ENCODE results near the gene GSAP. TPM values are rescaled to one million over a fixed set of nuclear protein-coding genes. Genes with fewer than 3 reads are reported as not detected.

Gene GSAP
- total RNA-seq, 1 donor: 3.5 TPM

DNA sequence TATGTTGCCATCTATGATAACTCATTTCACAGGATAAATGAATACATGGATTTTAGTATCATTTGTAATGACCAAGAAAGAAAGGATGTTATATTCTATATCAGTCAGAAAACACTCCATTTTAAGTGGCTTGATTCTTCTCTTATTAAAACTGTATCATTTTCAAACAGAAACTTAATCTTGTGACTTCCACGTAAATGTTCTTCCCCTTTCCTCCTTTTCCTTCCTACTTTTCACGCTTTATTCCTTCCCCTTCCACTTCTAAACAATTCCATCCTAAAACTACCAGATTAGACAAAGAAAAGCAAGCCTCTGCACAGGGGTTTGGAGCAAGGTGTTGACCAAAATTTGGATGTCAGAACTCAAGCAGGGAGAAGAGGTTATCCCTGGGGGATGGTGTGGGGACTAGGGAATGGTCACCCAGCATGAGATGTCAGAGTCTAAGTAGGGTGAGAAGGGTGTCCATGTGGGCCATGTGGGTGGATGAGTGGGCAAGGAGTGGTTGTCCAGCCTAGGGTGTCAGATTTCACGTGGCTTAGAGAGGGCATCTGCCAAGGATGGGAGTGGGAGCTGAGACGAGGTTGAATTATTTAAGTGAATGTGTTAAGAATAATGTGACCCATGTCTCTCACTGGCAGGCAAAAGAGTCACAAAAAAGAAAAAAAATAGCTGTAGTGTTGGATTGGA is 5.0 kb upstream of the GSAP start:
- TF ChIP-seq, protein P1, sequence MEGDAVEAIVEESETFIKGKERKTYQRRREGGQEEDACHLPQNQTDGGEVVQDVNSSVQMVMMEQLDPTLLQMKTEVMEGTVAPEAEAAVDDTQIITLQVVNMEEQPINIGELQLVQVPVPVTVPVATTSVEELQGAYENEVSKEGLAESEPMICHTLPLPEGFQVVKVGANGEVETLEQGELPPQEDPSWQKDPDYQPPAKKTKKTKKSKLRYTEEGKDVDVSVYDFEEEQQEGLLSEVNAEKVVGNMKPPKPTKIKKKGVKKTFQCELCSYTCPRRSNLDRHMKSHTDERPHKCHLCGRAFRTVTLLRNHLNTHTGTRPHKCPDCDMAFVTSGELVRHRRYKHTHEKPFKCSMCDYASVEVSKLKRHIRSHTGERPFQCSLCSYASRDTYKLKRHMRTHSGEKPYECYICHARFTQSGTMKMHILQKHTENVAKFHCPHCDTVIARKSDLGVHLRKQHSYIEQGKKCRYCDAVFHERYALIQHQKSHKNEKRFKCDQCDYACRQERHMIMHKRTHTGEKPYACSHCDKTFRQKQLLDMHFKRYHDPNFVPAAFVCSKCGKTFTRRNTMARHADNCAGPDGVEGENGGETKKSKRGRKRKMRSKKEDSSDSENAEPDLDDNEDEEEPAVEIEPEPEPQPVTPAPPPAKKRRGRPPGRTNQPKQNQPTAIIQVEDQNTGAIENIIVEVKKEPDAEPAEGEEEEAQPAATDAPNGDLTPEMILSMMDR (IDR thresholded peaks at IDR 0.05; ENCODE audit: insufficient read depth, low read length): no peak
- no peak overlapping the region for H3K4me3 ChIP-seq (ENCODE audit: low read depth, low read length)
- no peak for DNase-seq (ENCODE audit: low read depth)

GRCh38 chr7:77420438-77420837 is 4.3 kb upstream of the GSAP start:
- H3K4me3 ChIP-seq (ENCODE audit: low read depth, low read length): no peak overlapping the region
- no peak for DNase-seq (ENCODE audit: low read depth)
- TF ChIP-seq, protein P1 (IDR thresholded peaks at IDR 0.05; ENCODE audit: insufficient read depth, low read length): no peak

DNA sequence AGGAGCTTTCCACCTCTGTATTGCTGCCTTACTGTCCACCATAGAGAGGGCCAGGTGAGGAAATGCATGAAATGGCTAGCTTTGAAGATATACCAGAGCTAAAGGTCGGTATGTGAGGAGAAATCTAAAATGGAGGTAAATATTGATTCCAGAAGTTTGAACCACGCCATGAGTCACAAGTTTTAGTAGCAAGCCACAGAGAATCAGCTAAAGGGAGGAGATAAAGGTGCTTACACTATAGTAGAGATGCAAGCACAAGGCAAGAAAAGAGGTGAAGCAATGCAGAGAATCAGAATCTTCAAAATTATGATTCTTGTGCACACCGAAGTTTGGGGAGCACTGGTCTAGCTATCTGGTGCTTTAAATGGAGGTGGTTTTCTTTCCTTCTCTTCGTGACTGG is 3.0 kb upstream of the GSAP start:
- no peak for DNase-seq (ENCODE audit: low read depth)
- TF ChIP-seq, protein P1 (IDR thresholded peaks at IDR 0.05; ENCODE audit: insufficient read depth, low read length): no peak
- no peak overlapping the region for H3K4me3 ChIP-seq (ENCODE audit: low read depth, low read length)

- TF ChIP-seq, protein P1 (IDR thresholded peaks at IDR 0.05; ENCODE audit: insufficient read depth, low read length): no peak
- no peak for DNase-seq (ENCODE audit: low read depth)
- H3K4me3 ChIP-seq (ENCODE audit: low read depth, low read length): no peak overlapping the region
Observed at GRCh38 chr7:77417801-77418200, 1.7 kb upstream of the GSAP start.

GRCh38 chr7:77416621-77417371 is 647 bp upstream of the GSAP start:
- TF ChIP-seq, protein P1 (IDR thresholded peaks at IDR 0.05; ENCODE audit: insufficient read depth, low read length): no peak
- H3K4me3 ChIP-seq (ENCODE audit: low read depth, low read length): peak overlapping the region; percentile 70
- no peak for DNase-seq (ENCODE audit: low read depth)

GRCh38 chr7:77415476-77415822 is 700 bp downstream of the GSAP start:
- TF ChIP-seq, protein P1 (IDR thresholded peaks at IDR 0.05; ENCODE audit: insufficient read depth, low read length): no peak
- no peak for DNase-seq (ENCODE audit: low read depth)
- peak overlapping the region; percentile 70 for H3K4me3 ChIP-seq (ENCODE audit: low read depth, low read length)

Data from fibroblast of the aortic adventitia (primary cell).